ENCODE results near the gene DDOST.
"Not testable (repeated sequence)": the region's sequence is repeated elsewhere in the genome, so short reads cannot be mapped to it uniquely, and the experiment has no call there.

The DDOST gene

GRCh38 chr1:20689645-20690056 is 28.5 kb upstream of the DDOST start:
- no peak for DNase-seq

GRCh38 chr1:20686883-20687725 is 25.9 kb upstream of the DDOST start:
- DNase-seq: no peak

GRCh38 chr1:20685741-20686140 is 24.6 kb upstream of the DDOST start:
- DNase-seq: no peak

- no peak for DNase-seq
These were observed 24.0 kb upstream of the DDOST start for GRCh38 chr1:20685099-20685662.

- DNase-seq: no peak
These were observed 23.5 kb upstream of the DDOST start for GRCh38 chr1:20684651-20685050.

GRCh38 chr1:20684050-20684620 is 23.0 kb upstream of the DDOST start:
- DNase-seq: no peak

- no peak for DNase-seq
These were observed 22.4 kb upstream of the DDOST start for GRCh38 chr1:20683614-20684013.

GRCh38 chr1:20682571-20683236 is 21.5 kb upstream of the DDOST start:
- no peak for DNase-seq

- no peak for DNase-seq
These were observed 20.8 kb upstream of the DDOST start for GRCh38 chr1:20681999-20682398.

GRCh38 chr1:20680269-20680668 is 19.1 kb upstream of the DDOST start:
- DNase-seq: no peak

- no peak for DNase-seq
These were observed 17.4 kb upstream of the DDOST start for GRCh38 chr1:20678599-20678998.

- DNase-seq: not testable (repeated sequence)
These were observed 12.5 kb upstream of the DDOST start for GRCh38 chr1:20673626-20674025.

- DNase-seq: no peak
These were observed 11.1 kb upstream of the DDOST start for GRCh38 chr1:20672265-20672632.

- no peak for DNase-seq
These were observed 9.8 kb upstream of the DDOST start for GRCh38 chr1:20670936-20671335.

GRCh38 chr1:20668581-20668980 is 7.4 kb upstream of the DDOST start:
- no peak for DNase-seq

GRCh38 chr1:20666804-20667203 is 5.6 kb upstream of the DDOST start:
- no peak for DNase-seq

- DNase-seq: no peak
These were observed 5.0 kb upstream of the DDOST start for GRCh38 chr1:20666146-20666545.

GRCh38 chr1:20665726-20666125 is 4.6 kb upstream of the DDOST start:
- DNase-seq: no peak

- DNase-seq: no peak
These were observed 3.0 kb upstream of the DDOST start for GRCh38 chr1:20663969-20664715.

GRCh38 chr1:20663365-20663764 is 2.2 kb upstream of the DDOST start:
- DNase-seq: no peak

- DNase-seq: no peak
These were observed 924 bp upstream of the DDOST start for GRCh38 chr1:20662110-20662475.

- no peak for DNase-seq
These were observed 342 bp downstream of the DDOST start for GRCh38 chr1:20660847-20661206.

- no peak for DNase-seq
These were observed 806 bp downstream of the DDOST start for GRCh38 chr1:20660363-20660762.
